GM19397 (cell line): ENCODE measurements around the gene ZC3H4.
"Not testable (repeated sequence)": the region's sequence is repeated elsewhere in the genome, so short reads cannot be mapped to it uniquely, and the experiment has no call there.

Source experiments
- ATAC-seq: cut with Tn5 transposase; IDR thresholded peaks from one replicate; pipeline ENCODE4 v1.9.1; 2021; ENCODE audit warnings: mild to moderate bottlenecking, moderate library complexity; ENCODE audit not compliant: unreplicated experiment

ZC3H4 gene

DNA sequence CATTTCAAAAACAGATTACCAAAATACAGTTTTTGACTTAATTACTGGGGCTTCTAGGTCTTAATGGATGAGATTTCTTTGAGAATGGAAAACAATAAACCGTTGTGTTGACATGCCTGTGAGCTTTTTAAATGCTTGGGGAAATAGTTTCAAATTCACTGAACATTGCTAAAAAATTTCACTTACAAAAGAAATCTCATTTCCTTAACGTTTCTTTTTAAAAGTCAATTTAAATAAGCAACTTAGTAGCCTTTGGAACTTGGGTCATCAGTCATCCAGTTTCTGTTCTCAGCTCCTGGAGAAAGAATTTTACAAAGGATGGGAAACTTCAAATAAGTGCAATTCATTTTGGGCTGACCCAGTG, 4.4 kb downstream of the ZC3H4 start:
- ATAC-seq = no peak

DNA sequence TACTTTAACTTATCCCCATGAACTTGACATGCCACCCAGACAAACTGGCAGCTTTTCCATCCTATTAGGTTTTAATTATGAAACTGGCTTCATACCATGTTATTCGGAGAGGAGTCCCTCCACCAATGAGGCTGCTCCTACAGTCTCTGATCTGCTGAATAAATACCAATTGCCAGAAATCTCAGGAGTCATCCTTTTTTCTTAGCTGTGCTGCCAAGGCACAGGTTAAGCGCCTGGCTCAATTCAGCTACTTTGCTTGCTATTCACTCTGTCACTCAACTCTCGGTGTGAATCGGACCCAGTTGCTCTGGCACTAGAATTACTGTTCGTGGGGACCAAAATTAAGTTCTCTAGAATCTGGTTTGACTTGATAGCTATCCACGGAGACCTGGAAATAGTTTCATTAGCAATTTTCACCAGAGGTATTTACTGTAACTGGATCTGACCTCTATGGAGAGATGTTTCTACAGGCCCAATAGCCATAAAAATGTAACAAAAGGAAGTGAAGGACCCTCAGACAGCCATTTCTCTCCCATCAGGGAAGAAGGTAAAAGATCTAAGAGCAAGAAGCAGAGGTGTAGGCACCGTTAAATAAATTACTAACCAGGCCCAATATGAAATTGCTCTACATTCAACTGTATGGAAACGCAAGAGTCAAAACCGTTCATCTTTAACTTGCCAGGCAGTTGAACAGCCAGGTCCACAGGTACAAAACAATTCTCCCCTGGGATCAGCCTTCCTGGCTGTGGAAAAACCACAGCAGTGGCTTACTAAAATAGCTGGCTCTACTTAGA, 5.4 kb downstream of the ZC3H4 start:
- ATAC-seq = no peak

DNA sequence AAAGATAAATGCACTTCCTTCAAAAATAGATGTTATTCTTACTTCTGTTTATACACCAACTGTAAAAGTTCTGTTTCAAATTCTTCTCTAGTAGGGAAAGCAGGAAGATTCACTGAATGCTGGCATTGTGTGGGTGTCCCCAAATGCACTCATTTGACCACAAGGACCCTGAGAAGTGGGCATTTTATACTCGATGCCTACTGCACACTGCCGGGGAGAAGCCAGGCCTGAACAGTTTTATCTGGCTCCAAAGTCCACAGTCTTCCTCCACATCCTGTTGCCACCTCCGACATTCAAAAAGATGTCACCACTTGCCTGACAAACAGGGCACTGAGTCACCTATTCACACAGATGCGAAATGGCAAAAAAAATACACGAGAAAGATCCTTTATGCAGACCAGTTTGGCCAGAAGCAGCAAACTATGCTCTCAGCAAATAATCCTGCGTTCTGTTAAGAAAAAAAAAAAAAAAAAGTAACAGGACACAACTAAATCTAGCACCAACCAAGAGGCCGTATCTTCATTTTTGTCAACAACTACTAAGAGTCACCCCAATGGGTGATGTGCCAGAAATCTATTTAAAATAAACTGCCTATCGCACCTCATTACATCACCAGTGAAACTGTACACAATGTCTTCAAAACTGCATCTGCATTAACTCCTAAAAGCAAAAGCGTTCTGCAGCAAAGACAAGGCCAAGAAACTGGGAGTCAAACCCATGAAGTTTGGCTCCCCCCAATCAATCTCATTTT, 6.2 kb downstream of the ZC3H4 start:
- no peak for ATAC-seq

DNA sequence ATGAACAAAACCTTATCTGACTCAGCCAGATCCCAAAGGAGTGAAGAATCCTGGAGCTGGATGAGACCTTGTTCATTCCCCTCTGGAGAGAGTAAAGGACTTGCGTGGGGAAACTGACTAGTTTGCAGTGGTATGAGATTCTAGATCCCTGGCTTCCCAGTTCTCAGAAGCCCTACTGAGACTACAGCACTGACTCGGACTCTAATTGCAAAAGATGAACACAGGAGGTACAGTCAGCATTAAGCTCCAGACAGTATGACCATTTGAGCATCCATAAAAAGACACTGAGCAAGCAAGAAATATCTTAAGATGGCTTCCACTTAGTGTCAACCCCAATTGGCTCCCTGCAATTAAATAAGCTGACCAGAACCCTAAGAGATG, 6.8 kb downstream of the ZC3H4 start:
- ATAC-seq = no peak

DNA sequence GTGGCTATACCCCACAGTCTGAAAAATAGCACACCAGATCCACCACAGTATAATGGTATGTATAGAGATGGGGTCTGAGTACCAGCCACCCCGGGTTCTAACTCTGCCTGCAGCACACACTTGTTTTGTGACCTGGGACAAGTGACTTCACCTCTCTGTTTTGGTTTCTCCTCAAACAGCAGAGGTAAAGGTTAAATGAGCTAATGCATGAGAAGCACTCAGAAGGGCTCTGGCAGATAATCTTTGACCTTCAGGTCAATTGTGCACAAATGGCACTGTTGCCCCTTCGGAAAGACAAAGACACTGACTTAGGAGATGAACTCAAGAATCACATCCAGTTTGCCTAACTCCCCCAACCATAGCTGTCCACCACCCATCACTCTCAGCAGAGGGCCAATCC, 7.7 kb downstream of the ZC3H4 start:
- ATAC-seq = no peak

DNA sequence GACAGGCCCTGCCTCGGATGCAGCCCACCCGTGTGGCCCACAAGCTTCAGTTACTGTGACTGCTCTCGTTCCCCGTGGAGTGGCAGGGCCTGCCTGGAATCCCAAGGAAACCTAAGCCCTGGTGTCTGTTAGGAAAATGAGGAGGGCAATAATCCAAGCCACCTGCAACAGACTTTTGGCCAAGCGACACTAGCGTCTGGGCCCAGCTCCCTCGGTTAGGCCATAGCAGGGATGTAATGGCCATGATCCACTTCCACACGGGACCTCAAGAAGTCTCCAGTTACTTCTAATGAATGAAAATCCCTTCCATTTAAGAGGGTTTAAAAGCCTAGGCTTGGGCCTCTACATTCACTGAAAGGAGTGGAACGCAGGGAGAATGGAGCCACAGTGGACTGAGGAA, 8.9 kb downstream of the ZC3H4 start:
- no peak for ATAC-seq

DNA sequence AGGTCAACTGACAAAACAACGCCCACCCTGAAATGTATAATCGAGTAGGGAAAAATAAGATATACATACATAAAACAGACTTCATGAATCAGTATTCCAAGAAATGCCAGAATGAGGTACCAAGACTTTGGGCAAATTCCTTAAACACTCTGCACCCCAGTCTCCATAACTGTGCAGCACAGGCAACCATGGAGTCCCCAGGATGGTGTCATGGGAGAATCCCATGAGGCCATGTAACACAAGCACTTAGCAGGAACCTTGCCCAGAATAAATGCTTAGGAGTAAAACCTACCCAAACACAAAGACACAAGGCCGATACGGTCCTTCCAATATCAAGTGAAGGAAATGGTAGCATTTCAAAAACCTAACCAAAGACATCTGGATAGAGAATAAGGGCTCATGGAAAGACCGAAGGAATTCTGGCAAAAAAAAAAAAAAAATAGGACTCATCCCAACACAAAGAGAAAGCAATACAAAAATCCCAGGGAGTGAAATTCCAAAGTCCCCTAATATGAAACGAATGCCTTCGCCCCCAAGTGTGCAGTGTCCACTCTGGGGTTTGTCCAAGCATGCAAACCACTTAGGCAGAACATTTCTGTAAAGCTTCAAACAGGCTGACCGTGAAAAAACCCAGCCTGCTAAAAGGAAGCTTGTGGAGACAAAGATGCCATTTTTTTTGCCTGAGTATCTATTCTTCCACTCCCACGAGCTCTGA, 11.1 kb downstream of the ZC3H4 start:
- ATAC-seq = no peak

DNA sequence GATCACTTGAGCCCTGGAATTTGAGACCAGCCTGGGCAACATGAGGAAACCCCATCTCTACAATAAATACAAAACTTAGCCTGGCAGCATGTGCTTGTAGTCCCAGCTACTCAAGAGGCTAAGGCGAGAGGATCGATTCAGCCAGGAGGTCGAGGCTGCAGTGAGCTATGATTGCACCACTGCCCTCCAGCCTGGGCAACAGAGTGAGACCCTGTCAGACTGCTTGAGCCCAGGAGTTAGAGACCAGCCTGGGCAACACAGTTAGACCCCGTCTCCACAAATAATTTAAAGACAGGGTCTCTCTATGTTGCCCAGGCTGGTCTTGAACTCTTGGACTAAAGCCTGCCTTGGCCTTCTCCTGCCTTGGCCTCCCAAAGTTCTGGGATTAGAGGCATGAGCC, 12.5 kb downstream of the ZC3H4 start:
- ATAC-seq = not testable (repeated sequence)

DNA sequence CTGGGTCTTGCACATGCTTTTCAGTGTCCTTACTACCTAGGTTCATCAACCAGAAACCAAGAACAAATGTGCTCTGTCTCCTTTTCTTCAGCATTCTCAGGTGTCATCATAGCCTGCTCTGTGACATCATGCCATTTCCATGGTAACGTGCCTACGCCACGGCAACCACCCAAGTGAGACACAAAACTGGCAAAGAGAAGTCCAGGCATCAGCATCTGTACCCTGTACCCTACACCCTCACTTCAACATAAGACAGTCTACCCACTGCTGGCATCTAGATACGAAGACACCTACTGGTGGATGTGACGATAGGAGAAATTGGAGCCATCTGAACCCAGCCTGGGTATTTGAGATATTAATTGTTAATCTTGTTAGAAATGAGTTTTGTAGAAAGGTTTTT, 13.3 kb downstream of the ZC3H4 start:
- ATAC-seq = no peak

DNA sequence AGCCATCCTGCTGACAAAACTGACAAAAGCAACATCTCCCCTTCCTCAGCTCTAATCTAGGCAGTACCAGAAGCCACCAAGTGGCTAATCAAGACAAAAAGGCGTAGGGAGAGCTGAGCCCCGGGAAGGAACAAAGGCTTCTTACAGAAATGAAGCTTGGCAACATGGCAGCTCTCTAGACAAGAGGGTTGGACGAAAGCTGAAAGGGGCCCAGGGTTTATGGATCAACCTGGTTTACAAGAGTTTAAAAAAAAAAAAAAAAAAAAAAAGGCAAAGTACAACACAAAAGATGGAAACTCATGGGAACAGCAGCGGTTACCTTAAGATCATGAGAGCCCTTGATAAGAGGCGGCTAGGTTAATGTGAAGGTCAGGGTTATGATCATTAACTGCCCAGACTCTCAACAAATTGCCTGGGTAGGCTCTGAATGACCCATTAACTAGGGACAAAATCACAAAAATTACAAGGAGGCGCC, 14.0 kb downstream of the ZC3H4 start:
- no peak for ATAC-seq

DNA sequence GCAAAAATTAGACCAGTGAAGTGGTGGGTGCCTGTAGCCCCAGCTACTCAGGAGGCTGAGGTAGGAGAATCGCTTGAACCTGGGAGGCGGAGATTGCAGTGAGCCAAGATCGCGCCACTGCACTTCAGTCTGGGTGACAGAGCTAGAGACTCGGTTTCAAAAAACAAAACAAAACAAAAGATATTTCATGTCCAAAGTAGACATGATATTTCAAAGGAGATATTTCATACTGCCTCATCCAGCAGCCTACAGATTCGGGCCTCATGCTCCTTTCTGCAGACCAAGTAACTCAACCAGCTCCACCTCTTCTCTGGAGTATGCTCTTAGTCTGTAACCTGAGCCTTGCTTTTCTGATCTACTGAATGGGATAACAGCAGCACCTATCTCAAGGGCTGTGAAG, 15.0 kb downstream of the ZC3H4 start:
- no peak for ATAC-seq

DNA sequence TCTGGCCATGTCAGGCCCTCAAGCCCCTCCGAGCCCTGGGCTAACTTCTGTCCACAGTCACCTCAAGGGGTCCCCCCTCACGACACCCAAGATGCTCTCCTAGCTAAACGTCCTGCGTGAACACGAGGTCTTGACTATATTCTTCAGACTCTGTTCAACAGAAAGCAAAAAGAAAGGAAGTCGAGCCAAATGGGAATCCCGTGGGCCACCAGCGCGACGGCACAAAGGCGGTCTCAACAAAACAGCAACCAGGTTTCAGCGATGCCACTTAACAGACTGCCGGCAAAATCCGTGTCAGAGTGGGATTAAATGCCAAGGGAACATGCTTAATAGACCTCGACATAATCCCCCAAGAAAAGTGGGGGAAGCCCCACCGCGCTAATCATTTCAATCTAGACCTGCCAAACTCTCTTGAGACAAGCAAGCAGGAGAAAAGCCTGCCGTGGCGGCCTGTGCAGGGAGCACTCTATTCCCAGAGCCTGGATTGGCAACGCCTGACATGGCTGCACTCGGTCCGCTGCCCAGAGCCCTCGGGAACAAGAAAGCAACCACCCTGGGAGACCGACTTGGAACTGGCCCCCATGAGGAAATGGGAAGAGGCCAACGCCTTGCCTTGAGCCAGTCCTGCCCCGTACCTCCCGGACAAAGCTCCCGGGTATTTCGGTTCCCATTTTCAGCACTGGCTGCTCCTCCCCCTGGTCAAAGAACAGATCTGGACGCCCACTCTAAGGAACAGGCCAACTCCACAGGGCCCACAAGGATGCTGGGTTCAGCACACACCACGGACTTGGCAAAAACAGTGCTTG, 16.0 kb downstream of the ZC3H4 start:
- ATAC-seq = no peak

DNA sequence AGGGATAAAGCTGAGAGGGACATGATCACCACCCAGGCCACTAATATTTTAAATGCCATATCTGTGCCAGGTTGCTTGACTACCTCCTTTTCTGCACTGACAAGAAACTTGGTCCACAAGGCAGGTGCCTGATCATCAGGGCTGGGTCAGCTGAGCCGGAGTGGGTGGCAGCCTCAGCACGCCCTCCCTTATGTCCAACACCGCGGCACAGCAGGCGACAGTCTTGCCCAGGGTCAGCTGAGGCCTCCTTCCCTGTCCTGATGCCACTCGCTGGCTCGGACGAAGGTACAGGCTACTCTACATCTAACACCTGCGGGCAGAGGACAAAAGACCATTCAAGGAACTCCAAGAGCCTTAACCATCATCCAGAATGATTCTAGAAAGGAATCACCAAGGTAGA, 16.9 kb downstream of the ZC3H4 start:
- no peak for ATAC-seq

DNA sequence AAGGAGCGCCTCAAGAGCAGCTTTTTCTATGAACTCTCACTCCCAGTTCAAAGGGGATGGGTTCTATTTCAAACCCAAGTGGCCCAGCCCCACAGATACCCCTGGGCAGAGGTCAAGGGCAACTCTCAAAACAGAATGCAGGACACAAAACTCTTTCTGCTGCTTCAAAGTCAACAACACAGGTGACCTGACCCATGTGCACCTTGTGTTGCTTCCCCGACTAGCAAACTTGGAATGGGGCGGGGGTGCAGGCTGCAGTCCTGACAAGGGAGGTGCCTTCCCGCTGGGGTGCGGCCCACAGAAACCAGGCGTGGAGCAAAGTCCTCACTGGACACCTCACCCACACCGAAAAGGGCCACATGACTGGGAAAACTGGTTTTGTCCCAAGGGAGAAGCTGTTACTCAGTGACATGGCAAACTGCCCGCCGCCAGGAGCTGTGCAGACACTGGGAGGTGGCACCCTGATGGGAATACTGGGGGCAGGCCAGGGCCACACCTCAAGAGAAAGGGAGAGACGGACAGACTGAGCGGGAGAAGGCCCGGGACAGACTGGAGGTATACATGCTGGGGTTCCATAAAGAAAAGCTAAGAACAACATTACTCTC, 17.4 kb downstream of the ZC3H4 start:
- ATAC-seq = no peak

DNA sequence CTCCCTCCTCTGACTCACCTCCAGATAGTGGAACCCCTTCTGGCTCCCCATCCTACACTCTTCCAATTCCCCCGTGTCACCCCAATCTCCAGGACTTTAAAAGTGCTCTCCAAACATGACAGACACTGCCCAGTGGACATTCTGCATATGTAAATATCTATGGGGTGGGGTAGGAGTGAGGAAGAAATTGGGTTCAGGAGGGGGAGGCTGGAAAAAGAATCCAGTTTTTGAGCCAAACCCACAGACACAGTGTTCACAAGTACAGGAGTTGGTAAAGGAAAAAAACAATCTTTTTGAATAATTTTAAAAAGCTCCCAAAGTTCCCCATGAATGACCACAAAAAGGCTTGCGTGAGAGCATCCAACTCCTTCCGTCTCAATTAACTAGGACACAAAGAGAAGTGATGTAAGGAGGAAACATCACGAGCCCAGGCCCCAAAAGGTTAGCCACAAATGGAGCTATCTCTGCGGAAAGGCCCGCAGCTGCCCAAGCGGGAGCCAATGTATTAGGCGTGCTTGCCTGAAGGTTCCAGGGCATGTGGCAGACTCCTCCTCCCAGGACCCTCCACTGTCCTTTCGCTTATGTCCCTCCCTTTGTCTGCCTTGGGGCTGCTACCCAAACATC, 18.0 kb downstream of the ZC3H4 start:
- no peak for ATAC-seq

DNA sequence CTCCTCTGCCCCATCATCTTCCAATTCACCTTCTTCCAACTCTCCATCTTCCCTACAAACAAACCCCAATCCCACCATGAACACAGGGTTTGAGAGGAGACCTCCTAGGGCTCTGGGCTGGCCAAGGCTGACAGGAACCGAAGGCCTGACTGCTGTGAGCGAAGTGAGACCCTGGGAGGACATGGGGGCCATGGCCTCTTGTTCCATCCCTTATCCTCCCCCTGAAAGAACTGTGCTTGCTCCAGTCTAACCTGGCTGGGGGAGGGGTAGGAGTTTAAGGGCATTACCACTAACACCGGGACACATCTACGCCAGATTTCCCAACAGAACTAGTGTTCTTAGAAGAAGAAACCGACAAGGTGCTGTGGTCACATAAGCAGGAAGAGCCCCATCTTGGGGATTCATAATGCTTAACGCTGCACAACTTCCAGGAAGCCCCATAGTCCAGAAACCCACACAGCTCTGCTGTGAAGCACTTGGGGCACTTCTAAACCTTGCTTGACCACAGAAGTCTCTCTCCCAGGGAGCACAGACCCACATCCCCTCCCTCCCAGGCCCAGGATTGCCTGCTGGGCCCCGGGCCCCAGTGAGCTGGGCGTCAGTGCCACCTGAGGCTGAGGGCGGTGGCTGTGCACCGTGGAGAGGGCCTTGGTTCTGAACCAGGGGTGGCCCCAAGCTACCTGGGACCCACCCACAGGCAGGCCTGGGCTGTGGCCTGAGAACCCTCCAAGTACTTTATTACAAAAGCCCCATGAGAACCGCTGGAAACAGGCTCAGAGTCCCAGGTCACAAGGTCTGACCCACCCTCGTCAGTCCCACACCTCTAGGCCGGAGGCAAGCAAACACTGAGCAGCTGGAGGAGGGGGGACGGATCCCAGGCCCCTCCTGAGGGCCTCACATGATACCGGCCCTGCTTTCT, 18.8 kb downstream of the ZC3H4 start:
- no peak for ATAC-seq

DNA sequence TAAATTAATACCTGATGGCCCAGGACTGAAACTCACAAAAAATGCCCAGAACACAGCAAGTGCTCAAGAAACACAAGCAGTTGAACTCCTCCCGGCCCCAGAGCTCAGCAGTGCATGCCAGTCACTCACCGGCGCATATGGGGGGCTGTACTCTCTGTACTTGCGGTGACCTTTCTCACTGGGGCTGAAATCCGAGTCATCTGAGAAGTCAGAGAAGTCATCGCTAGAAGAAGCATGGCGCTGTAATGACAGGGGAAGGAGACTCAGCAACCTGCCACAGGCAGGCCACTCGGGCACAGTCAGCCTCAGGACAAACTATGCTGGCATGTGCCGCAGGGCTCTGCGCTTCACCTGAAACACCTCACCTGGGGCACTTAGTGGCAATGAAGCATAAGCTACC, 19.7 kb downstream of the ZC3H4 start:
- no peak for ATAC-seq

DNA sequence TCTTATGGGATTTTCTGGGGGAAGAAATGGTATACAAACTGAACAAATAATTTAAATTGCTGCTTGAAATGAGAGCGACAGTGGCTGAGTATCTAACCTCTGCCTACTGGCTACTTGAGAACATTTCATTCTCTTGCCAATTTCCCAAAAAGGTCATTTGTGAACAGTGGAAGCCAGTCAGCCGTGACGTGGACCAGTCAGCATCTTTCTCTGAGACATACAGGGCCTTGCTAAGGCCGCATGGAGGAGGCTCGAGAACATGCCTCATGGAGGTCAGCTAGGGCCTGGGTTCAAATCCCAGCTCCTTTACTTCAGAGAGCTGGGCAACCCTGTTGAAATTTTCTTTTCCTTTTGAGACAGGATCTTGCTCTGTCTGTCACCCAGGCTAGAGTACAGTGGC, 20.3 kb downstream of the ZC3H4 start:
- no peak for ATAC-seq

DNA sequence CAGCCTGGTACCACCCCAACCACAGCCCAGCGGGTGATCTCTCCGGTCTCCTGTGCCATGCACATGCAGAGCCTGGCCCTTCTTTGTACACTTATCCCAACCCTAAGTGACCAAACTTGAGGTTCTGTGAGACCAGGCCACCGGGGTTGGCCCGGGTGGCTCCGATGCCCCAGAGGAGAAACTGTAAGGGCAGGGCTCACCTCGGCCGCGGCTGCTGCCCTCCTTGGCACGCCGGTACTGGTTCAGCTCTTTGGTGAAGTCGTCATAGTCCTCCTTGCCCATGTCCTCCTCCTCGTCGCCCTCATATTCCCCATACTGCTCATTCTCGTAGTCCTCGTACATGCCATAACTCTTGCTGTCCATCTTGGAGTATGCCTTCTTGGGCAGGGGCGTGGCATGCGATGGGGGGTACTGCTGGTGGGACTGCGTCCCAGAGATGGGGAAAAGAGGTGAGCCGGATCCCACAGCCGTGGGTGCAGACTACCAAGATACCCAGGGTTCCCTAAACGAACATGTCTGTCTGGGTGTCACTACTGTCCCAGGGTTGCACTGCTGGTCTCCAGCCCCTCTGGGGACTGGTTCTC, 23.7 kb downstream of the ZC3H4 start:
- ATAC-seq = no peak
